GM12892 (cell line): Measurements from ENCODE around the gene RIN1.

Experiments
- DNase-seq: peaks from one replicate; pipeline ENCODE4 v3.0.0; 2011; ENCODE audit not compliant: insufficient read length
- FAIRE-seq: peaks from 2 replicates; lab custom pipeline; 2011; peaks lifted over from hg19 to GRCh38; lab: Jason Lieb, UNC
- POLR2A ChIP-seq: IDR thresholded peaks from 2 replicates; pipeline ENCODE4 v1.6.1; 2011; ENCODE audit warnings: low read depth, low read length, control low read depth
- POLR2AphosphoS5 ChIP-seq: IDR thresholded peaks from 2 replicates; pipeline ENCODE4 v1.6.1; 2011; ENCODE audit warnings: low read depth, low read length, control low read depth
- TAF1 ChIP-seq: IDR thresholded peaks from 2 replicates; pipeline ENCODE4 v1.6.1; 2011; ENCODE audit warnings: low read depth, mild to moderate bottlenecking, control low read depth, low read length, borderline replicate concordance

RIN1 gene

DNA sequence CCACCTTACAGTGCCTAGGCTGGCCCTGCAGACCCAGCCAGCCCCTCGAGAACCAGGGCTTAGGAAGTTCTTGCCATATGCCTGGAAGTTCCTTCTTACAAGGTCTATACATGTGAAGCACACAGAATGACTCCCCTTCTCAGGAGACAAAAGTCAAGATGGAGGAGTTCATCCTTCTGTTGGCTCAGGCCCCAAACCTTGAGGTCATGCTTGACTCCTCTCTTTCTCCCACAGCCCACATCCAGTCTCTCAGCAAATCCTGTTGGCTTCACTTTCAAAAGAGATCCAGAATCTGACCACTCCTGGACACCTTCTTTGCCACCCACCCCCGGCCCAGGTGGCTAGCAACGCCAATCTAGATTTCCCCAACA lies 17.6 kb downstream of the RIN1 start:
- no peak for DNase-seq
- no peak for TF ChIP-seq POLR2AphosphoS5

GRCh38 chr11:66317723-66318599 lies 18.3 kb downstream of the RIN1 start:
- no peak for TF ChIP-seq TAF1
- no peak for TF ChIP-seq POLR2A
- TF ChIP-seq POLR2AphosphoS5 = no peak
- FAIRE-seq (no peak), DNase-seq (no peak)

More for the DNA sequence above, 17.6 kb downstream of the RIN1 start:
- FAIRE-seq = no peak

DNA sequence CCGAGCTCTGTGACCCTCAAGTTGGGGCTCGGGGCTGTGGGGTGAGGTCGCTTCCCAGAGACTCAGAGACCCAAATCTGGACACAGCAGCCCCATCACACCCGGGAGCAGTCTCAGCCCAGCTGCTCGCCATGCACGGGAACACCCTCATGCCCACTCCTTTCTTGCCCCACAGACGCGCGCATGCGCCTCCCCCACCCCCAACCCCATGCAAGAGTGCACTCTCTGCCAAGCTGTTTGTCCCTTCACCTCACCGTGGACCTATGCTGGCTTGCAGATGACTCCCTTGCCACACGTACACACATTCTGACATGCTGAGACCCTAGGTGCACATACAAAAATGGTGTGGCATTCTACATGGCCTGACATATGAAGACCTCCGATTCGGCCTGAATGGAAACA lies 18.9 kb downstream of the RIN1 start:
- TF ChIP-seq POLR2A (no peak), POLR2AphosphoS5 (no peak), TAF1 (no peak)
- no peak for FAIRE-seq
- DNase-seq = no peak

DNA sequence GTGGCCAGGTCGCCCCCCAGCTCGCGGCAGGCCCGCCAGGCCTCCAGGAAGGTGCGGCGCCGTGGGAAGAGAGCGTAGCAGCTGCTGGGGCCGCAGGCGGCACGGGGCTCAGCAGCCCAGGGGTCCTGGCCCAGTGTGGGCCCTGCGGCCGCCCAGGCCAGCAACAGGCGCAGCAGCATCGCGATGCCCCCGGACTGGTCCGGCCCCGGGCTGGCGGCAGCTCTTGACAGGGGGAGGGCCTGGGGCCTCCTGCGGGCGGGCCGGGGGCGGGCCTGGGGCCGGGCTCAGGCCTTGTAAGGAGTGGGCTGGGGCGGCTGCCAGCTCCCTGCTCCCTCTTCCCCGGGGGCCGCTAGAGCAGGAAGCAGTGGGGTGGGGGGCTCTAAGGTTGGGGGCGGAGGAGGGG lies 19.4 kb downstream of the RIN1 start, which contains the start of gene CD248:
CD248 (minus strand) TSS at position 196 of the 403 bp plus-strand sequence; CDS start at position 179, 17 bp downstream.
- FAIRE-seq (no peak), DNase-seq (no peak)
- TF ChIP-seq TAF1 = no peak
- no peak for TF ChIP-seq POLR2AphosphoS5
- no peak for TF ChIP-seq POLR2A

- DNase-seq = no peak
- TF ChIP-seq POLR2AphosphoS5 = no peak
- TF ChIP-seq POLR2A = no peak
- TF ChIP-seq TAF1 = no peak
- FAIRE-seq = no peak
Measured at GRCh38 chr11:66315921-66316811, 20.1 kb downstream of the RIN1 start.

- FAIRE-seq (no peak), DNase-seq (no peak)
- no peak for TF ChIP-seq POLR2AphosphoS5
- TF ChIP-seq POLR2A = no peak
- no peak for TF ChIP-seq TAF1
Measured at GRCh38 chr11:66315498-66315885, 20.7 kb downstream of the RIN1 start.

GRCh38 chr11:66314561-66315497 lies 21.4 kb downstream of the RIN1 start:
- DNase-seq = no peak
- FAIRE-seq = no peak
- TF ChIP-seq POLR2AphosphoS5 = no peak
- TF ChIP-seq TAF1 = no peak
- TF ChIP-seq POLR2A = no peak

DNA sequence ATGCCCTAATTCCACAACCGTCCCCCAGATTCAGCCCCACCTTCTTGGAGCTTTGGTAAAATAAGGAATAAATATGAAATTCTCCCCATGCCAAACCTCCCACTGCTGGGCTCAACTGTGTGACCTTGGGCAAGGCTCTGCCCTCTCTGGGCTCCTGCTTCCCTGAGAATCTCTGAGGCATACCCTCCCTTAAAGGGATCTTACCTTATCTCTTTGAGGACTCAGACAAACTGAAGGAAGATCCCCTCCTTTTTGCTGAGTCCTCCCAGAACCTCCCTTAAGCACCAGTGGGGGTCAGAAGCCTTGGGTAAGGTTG lies 22.1 kb downstream of the RIN1 start:
- no peak for TF ChIP-seq POLR2A
- no peak for TF ChIP-seq POLR2AphosphoS5
- TF ChIP-seq TAF1 = no peak
- DNase-seq = no peak
- FAIRE-seq = no peak

DNA sequence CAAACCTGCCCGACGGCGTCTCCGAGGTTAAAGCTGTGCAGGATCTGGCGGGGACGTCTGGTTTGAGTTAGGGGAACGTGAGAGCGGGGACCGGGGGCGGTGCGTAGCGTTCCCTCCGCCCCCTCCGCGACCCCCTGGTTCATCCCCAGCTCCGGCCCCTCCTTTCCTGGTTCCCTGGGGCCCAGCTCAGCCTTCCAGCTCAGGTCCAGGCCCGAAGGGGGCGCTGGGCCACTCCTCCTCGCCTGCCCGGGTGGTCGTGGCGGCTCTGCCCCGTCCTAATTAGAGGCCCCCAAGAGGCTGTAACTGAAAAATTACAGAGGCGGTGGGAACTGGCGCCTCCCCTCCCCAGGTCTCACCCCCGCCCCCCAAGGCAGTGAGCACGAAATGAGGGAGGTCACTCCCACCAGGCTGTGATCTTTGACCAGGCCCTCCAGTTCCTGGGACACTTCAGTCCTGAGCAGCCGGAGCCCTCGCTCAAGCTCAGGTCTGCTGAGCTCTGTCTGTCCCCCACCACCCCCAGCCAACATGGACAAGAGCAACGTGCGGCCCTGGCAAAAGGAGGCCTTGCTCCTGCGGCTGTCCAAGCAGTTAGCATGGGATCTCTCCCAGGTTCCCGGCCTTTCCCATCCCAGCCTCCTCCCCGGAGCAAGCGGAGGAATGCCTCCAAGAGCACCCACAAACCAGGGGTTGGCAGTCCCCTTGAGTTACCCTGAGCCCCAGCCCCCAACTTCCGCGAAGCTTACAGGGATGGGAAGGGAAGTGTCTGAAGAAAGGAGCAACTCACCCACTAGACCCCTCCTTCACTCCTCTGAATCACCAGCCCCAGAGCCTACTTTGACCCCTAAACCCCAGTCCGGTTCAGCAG lies 22.7 kb downstream of the RIN1 start:
- no peak for DNase-seq
- TF ChIP-seq TAF1 = no peak
- no peak for TF ChIP-seq POLR2A
- TF ChIP-seq POLR2AphosphoS5 = no peak
- no peak for FAIRE-seq

DNA sequence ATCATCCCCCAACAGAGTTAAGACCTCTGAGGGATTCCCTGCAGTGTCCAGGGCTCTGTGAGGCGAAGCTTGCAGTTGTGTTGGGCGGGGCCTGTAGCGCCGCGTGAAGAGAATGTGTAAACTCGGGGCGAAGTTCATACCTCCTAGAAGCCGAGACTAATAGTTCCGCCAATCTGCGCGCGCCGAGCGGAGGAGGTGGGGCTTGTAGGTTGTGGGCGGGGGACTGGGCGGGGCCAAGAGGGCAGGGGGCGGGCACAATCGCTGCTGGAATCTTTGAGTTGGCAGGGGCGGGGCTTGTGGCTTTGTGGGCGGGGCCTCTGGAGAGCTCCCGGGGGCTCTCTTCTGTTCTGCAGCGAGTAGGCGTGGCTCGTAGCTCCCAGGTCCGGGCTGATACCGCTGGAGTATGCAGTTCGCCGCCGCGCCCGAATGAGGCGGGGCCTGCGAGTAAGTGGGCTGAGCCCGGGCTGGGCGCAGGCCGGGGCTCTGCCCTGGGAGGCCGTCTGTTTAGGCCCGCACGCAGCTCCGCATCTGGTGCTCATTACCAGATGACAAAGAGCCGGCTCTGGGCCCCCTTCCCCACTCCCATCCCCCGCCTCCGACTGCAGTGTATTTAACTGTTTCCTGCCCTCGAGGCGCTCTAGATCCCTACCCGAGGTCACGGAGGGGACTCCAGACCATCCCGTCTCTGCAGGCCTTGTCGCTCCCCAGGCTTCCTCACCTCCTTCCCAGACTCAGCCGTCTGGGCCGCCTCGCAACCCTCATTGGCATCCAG lies 23.5 kb downstream of the RIN1 start:
- FAIRE-seq (no peak), DNase-seq (peak; percentile 97)
- TF ChIP-seq POLR2AphosphoS5 (no peak), POLR2A (no peak), TAF1 (no peak)
